HG02943 (cell line): ENCODE results near the gene FDPS.
"Not testable (repeated sequence)": the region's sequence is repeated elsewhere in the genome, so short reads cannot be mapped to it uniquely, and the experiment has no call there.

ENCODE experiments used
- ATAC-seq: cut with Tn5 transposase; IDR thresholded peaks from one replicate; pipeline ENCODE4 v1.9.1; 2021; ENCODE audit warnings: mild to moderate bottlenecking, low read depth, moderate library complexity; ENCODE audit not compliant: unreplicated experiment

The FDPS gene

DNA sequence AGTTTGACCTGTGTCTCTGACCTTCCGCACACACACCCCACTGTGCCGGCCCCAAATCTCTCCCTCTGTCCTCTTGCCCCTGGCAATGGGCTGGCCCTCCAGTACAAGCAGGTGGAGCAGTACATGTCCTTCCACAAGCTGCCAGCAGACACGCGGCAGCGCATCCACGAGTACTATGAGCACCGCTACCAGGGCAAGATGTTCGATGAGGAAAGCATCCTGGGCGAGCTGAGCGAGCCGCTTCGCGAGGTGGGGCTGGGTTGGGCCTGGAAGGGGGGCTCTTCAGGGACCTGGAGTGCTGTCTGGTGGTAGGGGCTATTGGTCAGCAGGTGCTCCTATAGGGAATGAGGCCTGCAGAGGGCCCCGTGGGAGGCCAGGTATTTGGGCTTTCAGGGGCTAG lies 23.6 kb upstream of the FDPS start:
- ATAC-seq, result no peak

DNA sequence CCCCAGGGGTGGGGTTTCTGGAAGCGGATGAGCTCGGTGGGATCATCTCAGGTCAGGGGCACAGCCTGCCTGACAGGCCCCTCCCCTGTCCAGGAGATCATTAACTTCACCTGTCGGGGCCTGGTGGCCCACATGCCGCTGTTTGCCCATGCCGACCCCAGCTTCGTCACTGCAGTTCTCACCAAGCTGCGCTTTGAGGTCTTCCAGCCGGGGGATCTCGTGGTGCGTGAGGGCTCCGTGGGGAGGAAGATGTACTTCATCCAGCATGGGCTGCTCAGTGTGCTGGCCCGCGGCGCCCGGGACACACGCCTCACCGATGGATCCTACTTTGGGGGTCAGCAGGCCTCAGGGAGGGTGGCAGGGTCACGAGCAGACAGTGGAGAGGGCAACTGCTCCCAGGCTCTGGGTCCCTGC lies 23.0 kb upstream of the FDPS start:
- ATAC-seq, result no peak

DNA sequence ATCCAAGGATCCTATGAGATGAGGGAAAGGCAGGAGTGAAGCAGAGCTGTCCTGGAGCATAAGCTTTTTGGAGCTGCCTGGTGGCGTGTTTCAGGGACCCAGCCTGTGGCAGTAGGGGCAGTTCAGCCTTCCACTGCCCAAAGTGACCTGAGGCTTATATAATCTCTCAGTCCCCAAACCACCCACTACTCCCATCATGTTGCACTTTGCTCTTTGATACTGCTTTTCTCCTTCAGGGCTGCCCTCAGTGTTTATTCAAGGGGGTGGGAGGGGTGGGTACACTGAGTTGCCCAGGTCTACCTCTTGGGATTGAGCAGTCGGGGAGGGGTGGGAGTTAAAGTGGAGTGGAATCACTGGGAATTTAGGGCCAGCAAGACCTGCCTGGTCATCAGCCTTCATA lies 22.1 kb upstream of the FDPS start:
- ATAC-seq, result no peak

DNA sequence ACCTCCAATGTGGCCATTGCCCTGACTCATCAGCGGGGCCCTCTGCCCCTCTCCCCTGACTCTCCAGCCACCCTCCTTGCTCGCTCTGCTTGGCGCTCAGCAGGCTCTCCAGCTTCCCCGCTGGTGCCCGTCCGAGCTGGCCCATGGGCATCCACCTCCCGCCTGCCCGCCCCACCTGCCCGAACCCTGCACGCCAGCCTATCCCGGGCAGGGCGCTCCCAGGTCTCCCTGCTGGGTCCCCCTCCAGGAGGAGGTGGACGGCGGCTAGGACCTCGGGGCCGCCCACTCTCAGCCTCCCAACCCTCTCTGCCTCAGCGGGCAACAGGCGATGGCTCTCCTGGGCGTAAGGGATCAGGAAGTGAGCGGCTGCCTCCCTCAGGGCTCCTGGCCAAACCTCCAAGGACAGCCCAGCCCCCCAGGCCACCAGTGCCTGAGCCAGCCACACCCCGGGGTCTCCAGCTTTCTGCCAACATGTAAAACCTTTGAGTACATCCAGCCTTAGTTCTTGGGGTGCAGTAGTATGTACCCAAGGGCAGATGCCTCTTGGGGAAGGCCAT lies 20.6 kb upstream of the FDPS start:
- ATAC-seq, result no peak

GRCh38 chr1:155291006-155291405 lies 17.7 kb upstream of the FDPS start:
- not testable (repeated sequence) for ATAC-seq

DNA sequence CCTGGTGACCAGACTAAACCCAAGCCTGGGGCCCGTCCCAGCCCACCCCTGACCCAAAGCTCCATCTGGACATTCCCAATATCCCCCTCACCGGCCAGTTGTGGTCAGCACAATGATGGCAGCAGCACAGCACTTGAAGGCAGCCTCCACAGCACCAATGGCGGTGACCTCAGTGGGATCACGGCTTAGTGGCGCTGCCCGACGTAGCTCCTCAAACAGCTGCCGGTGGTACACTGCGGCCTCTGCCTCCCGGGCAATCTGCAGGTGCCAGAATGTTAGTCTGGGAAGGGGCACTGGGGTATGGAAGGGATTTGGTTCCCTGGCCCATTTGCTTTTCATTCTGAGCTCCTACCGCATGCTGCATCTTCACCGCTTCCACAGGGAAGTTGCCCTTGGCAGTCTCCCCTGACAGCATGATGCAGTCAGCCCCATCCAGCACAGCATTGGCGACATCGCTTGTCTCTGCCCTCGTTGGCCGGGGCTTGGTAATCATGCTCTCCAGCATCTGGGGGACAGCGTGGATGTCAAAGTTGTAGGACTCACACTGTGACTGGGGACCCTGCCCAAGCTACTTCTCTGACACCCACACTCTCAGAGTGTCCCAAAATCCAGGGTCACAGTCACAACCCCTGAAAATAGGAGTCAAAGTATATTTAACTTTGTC lies 15.4 kb upstream of the FDPS start:
- no peak for ATAC-seq

DNA sequence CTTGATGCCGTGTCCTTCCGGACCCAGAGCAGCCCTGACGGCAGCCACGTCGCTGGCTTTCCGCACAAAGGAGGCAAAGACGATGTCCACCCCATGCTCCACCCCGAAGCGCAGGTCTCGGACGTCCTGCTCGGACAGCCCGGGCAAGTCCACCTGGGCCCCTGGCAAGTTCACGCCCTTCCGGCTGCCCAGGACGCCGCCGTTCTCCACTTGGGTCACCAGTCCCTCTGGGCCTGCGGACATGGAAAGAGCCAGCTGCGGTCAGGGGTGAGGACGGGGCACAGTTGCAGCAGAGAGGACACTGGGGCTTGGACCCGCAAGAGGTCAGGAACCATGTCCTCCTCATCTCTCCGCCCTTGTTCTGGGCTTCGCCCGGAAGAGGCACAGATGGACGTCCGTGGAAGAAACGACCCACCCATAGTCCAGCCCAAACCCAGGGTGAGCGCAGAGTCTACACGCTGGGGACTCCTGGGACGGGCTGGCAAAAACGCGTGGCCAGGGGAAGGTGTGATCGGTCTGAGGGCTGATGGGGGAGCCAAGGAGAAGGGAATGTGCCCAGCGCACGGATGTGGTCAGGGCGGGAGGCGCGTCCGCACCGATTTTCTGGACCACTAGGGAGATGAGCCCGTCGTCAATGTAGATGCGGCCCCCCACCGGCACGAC lies 14.0 kb upstream of the FDPS start:
- ATAC-seq, result no peak

DNA sequence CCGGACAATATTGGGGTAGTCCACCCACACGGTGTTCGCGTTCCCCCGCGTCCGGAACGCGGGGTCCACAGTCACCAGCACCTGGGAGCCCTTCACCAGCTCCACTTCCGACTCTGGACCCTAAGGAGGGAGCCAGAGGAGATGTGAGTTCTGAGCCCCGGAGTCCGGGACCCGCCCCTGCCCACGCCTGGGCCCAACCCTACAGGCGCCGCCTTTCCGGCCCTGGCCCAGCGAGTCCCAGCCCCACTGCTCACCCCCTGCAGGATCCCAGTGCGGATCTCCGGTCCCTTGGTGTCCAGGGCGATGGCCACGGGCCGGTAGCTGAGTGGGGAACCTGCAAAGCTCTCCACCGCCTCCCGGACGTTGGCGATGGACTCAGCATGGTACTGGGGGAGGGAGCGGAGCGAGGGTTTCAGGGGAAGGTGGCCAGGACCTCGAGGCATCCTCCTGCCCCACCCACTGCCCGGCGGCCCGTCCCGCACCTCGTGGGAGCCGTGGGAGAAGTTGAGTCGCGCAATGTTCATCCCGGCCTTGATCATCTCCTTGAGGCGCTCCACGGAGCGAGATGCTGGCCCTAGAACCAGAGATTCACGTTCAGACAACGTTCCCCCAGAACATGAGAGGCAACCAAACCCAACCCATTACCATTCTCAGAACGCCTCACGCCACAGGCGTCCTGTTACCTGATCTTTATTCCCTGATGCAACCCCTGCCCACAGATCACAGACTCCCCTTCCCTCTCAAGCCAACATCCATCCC lies 13.3 kb upstream of the FDPS start:
- ATAC-seq, result no peak

GRCh38 chr1:155295942-155296267 lies 12.8 kb upstream of the FDPS start:
- ATAC-seq, result no peak

DNA sequence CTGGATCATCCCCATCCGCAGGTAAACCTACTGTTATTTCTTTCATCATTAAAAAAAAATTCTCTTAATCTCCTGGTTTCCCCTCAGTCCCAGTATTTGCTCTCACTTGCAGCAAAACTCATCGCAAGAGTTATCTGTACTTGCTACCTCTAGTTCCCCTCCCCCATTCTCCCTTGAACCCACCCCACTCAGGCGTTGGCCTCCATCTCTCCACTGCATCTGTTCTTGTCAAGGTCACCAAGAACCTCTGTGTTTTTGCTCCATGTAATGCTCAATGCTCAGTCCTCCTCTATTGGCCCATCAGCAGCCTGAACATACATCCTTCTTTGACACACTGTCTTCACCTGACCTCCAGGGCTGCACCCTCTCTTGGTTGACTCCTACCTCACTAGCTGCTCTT lies 12.0 kb upstream of the FDPS start:
- no peak for ATAC-seq

DNA sequence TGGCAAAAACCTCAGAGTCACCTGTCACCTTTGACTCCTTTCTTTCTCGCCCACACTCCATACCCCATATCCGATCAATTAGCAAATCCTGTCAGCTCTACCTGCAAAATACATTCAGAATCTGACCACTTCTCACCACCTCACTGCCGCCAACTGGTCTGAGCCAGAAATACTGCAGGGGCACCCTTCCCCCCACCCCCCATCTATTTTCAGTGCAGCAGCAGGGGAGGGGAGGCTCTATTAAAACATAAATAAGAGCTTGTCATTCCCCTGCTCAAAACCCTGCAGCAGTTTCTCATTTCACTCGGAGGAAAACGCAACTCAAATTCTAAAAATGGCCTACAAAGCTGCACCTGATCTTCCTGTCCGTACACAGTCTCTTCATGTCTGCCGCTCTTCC lies 11.3 kb upstream of the FDPS start:
- ATAC-seq, result no peak

DNA sequence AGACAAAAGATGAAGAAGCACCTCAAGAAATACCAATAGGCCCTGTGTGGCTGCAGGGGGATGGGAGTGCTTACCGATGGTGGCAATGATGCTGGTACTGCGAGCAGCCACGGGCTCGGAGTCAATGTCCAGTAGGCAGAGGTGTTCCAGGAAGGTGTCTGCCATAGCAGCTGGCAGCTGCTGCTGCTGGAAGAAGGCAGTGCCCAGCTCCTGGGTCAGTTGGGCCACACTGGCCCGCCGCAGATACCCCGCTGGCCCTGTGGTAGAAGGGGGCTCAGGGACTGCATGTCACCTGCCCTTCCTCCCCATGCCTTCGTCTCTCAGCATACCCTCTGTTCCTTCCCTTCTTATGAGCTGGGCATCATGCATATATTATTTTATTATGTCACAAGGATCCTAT lies 8.6 kb upstream of the FDPS start:
- ATAC-seq, result no peak

DNA sequence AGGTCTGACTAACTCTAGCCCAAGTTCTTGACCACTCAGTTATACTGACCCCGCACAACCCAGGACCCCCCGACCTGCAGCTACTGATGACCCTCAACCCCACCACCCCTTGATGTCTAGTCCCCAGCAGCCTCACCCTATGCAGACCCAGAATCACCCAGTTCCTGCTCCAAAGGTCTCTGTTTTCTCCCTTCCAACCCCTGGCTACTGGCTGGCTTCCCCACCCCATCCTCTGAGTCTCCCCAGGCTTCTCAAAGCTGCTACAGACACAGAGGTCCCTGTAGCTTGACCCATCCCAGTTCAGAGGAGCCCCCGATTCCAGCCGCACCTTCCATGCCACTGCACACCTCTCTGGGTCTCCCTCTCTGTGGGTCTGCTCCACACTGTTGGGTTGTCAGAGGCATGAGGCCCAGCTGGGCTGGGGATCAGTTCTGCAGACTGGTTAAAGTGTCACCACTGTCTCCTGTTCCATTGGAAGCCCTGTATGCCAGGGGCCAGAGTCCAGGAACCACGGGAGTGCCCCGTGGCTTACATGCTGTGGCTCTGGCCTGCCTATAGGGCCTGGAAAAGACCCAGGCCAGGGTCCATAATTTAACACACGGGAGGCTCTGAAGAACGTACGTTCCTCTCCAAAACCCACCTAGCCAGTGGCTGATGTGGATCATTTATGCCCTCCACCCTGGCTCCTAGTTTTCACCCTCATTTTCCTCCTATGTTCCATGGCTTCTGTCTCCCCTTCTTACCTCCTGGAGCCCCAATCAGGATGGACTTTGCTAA lies 7.9 kb upstream of the FDPS start:
- ATAC-seq, result no peak

- no peak for ATAC-seq
These were observed 7.3 kb upstream of the FDPS start, which contains the start of gene PKLR for GRCh38 chr1:155301342-155301841. TSS of gene PKLR (minus strand) at chr1:155301438. CDS start at chr1:155301395, 43 bp downstream.

- ATAC-seq, result no peak
These were observed 4.1 kb upstream of the FDPS start for GRCh38 chr1:155304558-155305063.

GRCh38 chr1:155305881-155306391 lies 2.7 kb upstream of the FDPS start:
- no peak for ATAC-seq

GRCh38 chr1:155307247-155307740 lies 1.4 kb upstream of the FDPS start:
- no peak for ATAC-seq

DNA sequence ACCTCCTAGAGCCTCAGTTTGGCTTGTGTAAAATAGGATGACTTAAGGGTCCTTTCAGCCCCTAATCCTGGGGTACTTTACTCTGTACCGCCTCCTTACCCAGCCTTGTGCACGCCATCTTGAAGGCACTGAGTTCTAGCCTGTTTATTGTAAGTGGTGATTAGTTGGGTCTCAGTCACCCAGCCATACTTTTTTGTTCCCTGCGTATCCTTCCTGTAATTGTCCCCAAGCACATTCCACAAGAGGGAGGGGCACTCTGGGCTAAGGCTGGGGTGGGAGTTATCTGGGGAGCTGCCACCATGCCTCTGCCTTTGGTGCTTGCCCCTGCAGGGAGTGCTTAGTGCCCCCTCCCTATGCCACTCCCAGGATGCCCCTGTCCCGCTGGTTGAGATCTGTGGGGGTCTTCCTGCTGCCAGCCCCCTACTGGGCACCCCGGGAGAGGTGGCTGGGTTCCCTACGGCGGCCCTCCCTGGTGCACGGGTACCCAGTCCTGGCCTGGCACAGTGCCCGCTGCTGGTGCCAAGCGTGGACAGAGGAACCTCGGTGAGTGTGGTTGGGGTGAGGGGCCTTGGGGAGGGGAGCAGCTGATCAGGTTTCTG lies 856 bp downstream of the FDPS start:
- ATAC-seq, result no peak

- ATAC-seq, result no peak
These were observed 4.6 kb downstream of the FDPS start for GRCh38 chr1:155313261-155313660.

DNA sequence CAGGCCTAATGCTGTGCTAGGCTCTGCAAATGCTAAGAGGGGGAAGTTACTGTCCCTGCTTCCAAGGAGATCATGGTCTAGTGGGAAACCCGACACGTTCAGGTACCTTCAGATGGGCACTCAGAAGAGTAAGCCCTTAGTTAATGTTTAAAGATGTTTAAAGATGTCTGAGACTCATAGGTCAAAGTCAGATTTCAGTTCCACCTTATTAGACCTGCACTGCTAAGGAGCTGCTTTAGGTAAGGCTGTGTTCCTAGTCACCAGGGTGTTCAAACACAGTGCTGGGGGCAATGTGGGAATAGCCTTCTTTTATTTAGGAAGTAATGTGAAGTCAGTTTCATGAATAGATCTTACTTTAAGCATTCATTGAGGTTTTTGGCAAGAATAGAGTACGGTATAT lies 8.3 kb downstream of the FDPS start:
- ATAC-seq, result no peak
